Mesenchymal stem cell (in vitro differentiated cells and primary cell): Measurements from ENCODE around the gene TLE3.
A peak's percentile ranks its signal among the peaks of the same experiment; 100 is the strongest.

Experiments used
- DNase-seq: peaks from one replicate; pipeline ENCODE4 v3.0.0-alpha.2; 2013
- H2AFZ ChIP-seq: one replicate; pipeline ENCODE4 v1.6.1; 2013; ENCODE audit warnings: low read depth, mild to moderate bottlenecking, control low read depth, inconsistent platforms, low read length, moderate library complexity
- H2AK5ac ChIP-seq: 2 replicates; pipeline ENCODE4 v1.6.1; 2013; ENCODE audit warnings: low read length, moderate library complexity, mild to moderate bottlenecking, inconsistent platforms; ENCODE audit not compliant: severe bottlenecking
- H2BK120ac ChIP-seq: one replicate; pipeline ENCODE4 v1.6.1; 2013; ENCODE audit warnings: low read depth, mild to moderate bottlenecking, inconsistent platforms, low read length, moderate library complexity
- H2BK12ac ChIP-seq, 2 experiments: one replicate each; pipeline ENCODE4 v1.6.1; 2013; ENCODE audit warnings: inconsistent platforms in 2 of 2, low read length in 2 of 2, mild to moderate bottlenecking in 2 of 2, moderate library complexity in 2 of 2, control low read depth in 1 of 2
- H2BK15ac ChIP-seq: one replicate; pipeline ENCODE4 v1.6.1; 2013; ENCODE audit warnings: mild to moderate bottlenecking, low read depth, inconsistent platforms; ENCODE audit not compliant: poor library complexity, severe bottlenecking
- H2BK5ac ChIP-seq: 2 replicates; pipeline ENCODE4 v1.6.1; 2013; ENCODE audit warnings: low read depth, mild to moderate bottlenecking, low read length, control low read depth, inconsistent platforms; ENCODE audit not compliant: poor library complexity, severe bottlenecking
- H3K14ac ChIP-seq, 2 experiments: one replicate each; pipeline ENCODE4 v1.6.1; 2013; ENCODE audit warnings: inconsistent platforms in 2 of 2, low read length in 2 of 2, control low read depth in 1 of 2, mild to moderate bottlenecking in 1 of 2, moderate library complexity in 1 of 2
- H3K18ac ChIP-seq, 2 experiments: one replicate each; pipeline ENCODE4 v1.6.1; 2013; ENCODE audit warnings: inconsistent platforms in 2 of 2, low read length in 2 of 2, control low read depth in 1 of 2, low read depth in 1 of 2, mild to moderate bottlenecking in 1 of 2
- H3K23ac ChIP-seq, 2 experiments: one replicate each; pipeline ENCODE4 v1.6.1; 2013; ENCODE audit warnings: inconsistent platforms in 2 of 2, low read length in 2 of 2, mild to moderate bottlenecking in 2 of 2, moderate library complexity in 2 of 2, control low read depth in 1 of 2
- H3K27ac ChIP-seq: 2 replicates; pipeline ENCODE4 v1.5.1; 2013; ENCODE audit warnings: mild to moderate bottlenecking, moderate library complexity, low read length, control low read depth, inconsistent platforms; ENCODE audit not compliant: poor library complexity, severe bottlenecking
- H3K27me3 ChIP-seq, 2 experiments: 2 replicates each; pipeline versions ENCODE4 v1.6.1 to v1.7.0; 2013; ENCODE audit warnings: low read length in 2 of 2, mild to moderate bottlenecking in 2 of 2, moderate library complexity in 2 of 2, control low read depth in 1 of 2, inconsistent platforms in 1 of 2; ENCODE audit not compliant: control insufficient read depth in 1 of 2, insufficient read depth in 1 of 2
- H3K36me3 ChIP-seq, 2 experiments: 2 replicates each; pipeline versions ENCODE4 v1.6.1 to v1.7.0; 2013; ENCODE audit warnings: low read length in 2 of 2, control low read depth in 1 of 2, inconsistent platforms in 1 of 2, low read depth in 1 of 2, mild to moderate bottlenecking in 1 of 2; ENCODE audit not compliant: insufficient read depth in 2 of 2, control insufficient read depth in 1 of 2
- H3K4ac ChIP-seq, 2 experiments: one replicate each; pipeline ENCODE4 v1.6.1; 2013; ENCODE audit warnings: inconsistent platforms in 2 of 2, low read length in 2 of 2, mild to moderate bottlenecking in 2 of 2, moderate library complexity in 2 of 2, control low read depth in 1 of 2, low read depth in 1 of 2
- H3K4me1 ChIP-seq: 2 replicates; pipeline ENCODE4 v1.6.1; 2013; ENCODE audit warnings: low read depth, low read length, control low read depth; ENCODE audit not compliant: control insufficient read depth, insufficient read depth
- H3K4me2 ChIP-seq: 2 replicates; pipeline ENCODE4 v1.6.1; 2013; ENCODE audit warnings: low read length, mild to moderate bottlenecking, inconsistent platforms; ENCODE audit not compliant: poor library complexity, severe bottlenecking
- H3K4me3 ChIP-seq, 2 experiments: 2 replicates each; pipeline versions ENCODE4 v1.5.1 to v1.7.0; 2013; ENCODE audit warnings: low read length in 2 of 2, mild to moderate bottlenecking in 2 of 2, control low read depth in 1 of 2, low read depth in 1 of 2; ENCODE audit not compliant: insufficient read depth in 1 of 2
- H3K79me1 ChIP-seq: replicated peaks from 2 replicates; pipeline ENCODE4 v1.6.1; 2013; ENCODE audit warnings: mild to moderate bottlenecking, control low read depth, low read length, inconsistent platforms; ENCODE audit not compliant: poor library complexity, severe bottlenecking
- H3K9ac ChIP-seq: 2 replicates; pipeline ENCODE4 v1.7.0; 2013; ENCODE audit warnings: mild to moderate bottlenecking, low read length, moderate library complexity
- H3K9me3 ChIP-seq: 2 replicates; pipeline ENCODE4 v1.7.0; 2013; ENCODE audit warnings: mild to moderate bottlenecking, low read length; ENCODE audit not compliant: control insufficient read depth
- H4K8ac ChIP-seq: one replicate; pipeline ENCODE4 v1.6.1; 2013; ENCODE audit warnings: inconsistent platforms, mild to moderate bottlenecking, low read length, moderate library complexity
- H4K91ac ChIP-seq: one replicate; pipeline ENCODE4 v1.6.1; 2013; ENCODE audit warnings: mild to moderate bottlenecking, low read length, inconsistent platforms
- WGBS: methylation state at CpG from one replicate; pipeline ENCODE4 v1.1.7; 2013; ENCODE audit warnings: mixed read lengths; 5-methylcytosine and 5-hydroxymethylcytosine counted together

TLE3 gene

GRCh38 chr15:70062321-70062956, 35.3 kb downstream of the TLE3 start:
- Histone ChIP-seq H3K4me2 (no peak overlapping the region), H3K23ac (no peak overlapping the region), H3K9ac (no peak overlapping the region), H4K8ac (no peak overlapping the region), H3K36me3 (peaks cover 77 to 79% of the 10 kb centered on the region in 2 experiments), H3K4me1 (peaks cover 30% of the 10 kb centered on the region), H4K91ac (peak overlapping the region; percentile 25), H2BK12ac (no peak overlapping the region), H3K4me3 (no peak overlapping the region), H2AFZ (no peak overlapping the region), H3K18ac (no peak overlapping the region), H3K27me3 (no peaks in the 10 kb centered on the region), H3K27ac (no peak overlapping the region), H3K14ac (no peak overlapping the region), H2BK15ac (no peak overlapping the region), H3K79me1 (peaks cover 13% of the 10 kb centered on the region), H2BK120ac (no peak overlapping the region), H3K9me3 (no peaks in the 10 kb centered on the region), H2BK5ac (no peak overlapping the region), H3K4ac (no peak overlapping the region), H2AK5ac (no peak overlapping the region)
- DNase-seq: no peak
- 90% methylated on average over 29 of the region's 29 CpGs for WGBS

GRCh38 chr15:70061696-70062270, 35.9 kb downstream of the TLE3 start:
- WGBS: 97% methylated on average over 15 of the region's 15 CpGs

GRCh38 chr15:70060993-70061305, 36.8 kb downstream of the TLE3 start:
- Histone ChIP-seq H2BK15ac (peak overlapping the region; percentile 17), H2AFZ (no peak overlapping the region), H3K4me2 (no peak overlapping the region), H3K14ac (no peak overlapping the region), H4K8ac (no peak overlapping the region), H3K36me3 (peaks cover 88 to 89% of the 10 kb centered on the region in 2 experiments), H2BK120ac (no peak overlapping the region), H3K9me3 (no peaks in the 10 kb centered on the region), H3K23ac (no peak overlapping the region), H3K27ac (no peak overlapping the region), H3K27me3 (no peaks in the 10 kb centered on the region), H2AK5ac (no peak overlapping the region), H3K4me1 (peaks cover 27% of the 10 kb centered on the region), H2BK5ac (no peak overlapping the region), H3K4ac (no peak overlapping the region), H3K9ac (no peak overlapping the region), H3K79me1 (peaks cover 9% of the 10 kb centered on the region), H4K91ac (no peak overlapping the region), H3K4me3 (no peak overlapping the region), H2BK12ac (no peak overlapping the region), H3K18ac (no peak overlapping the region)
- DNase-seq: no peak
- 69% methylated on average over 8 of the region's 8 CpGs for WGBS

More at GRCh38 chr15:70061696-70062270, 35.9 kb downstream of the TLE3 start:
- Histone ChIP-seq H3K27ac (no peak overlapping the region), H2BK15ac (no peak overlapping the region), H3K27me3 (no peaks in the 10 kb centered on the region), H4K8ac (no peak overlapping the region), H3K36me3 (peaks cover 81 to 85% of the 10 kb centered on the region in 2 experiments), H3K18ac (no peak overlapping the region), H3K79me1 (peaks cover 11% of the 10 kb centered on the region), H3K9ac (no peak overlapping the region), H3K4me3 (no peak overlapping the region), H3K4me2 (no peak overlapping the region), H2AK5ac (no peak overlapping the region), H3K23ac (no peak overlapping the region), H4K91ac (no peak overlapping the region), H3K4ac (no peak overlapping the region), H2BK120ac (no peak overlapping the region), H2AFZ (no peak overlapping the region), H3K14ac (no peak overlapping the region), H3K9me3 (no peaks in the 10 kb centered on the region), H2BK5ac (no peak overlapping the region), H2BK12ac (no peak overlapping the region), H3K4me1 (peaks cover 30% of the 10 kb centered on the region)
- no peak for DNase-seq

- peaks cover 88 to 91% of the 10 kb centered on the region in 2 experiments for H3K36me3 ChIP-seq
- H2BK120ac ChIP-seq: no peak overlapping the region
- DNase-seq: no peak
- H2AK5ac ChIP-seq: no peak overlapping the region
- H2BK15ac ChIP-seq: no peak overlapping the region
- H3K4me1 ChIP-seq: peaks cover 27% of the 10 kb centered on the region
- H3K9ac ChIP-seq: no peak overlapping the region
- no peak overlapping the region for H4K8ac ChIP-seq
- no peak overlapping the region for H2BK5ac ChIP-seq
- H3K4me3 ChIP-seq: no peak overlapping the region
- H2BK12ac ChIP-seq: no peak overlapping the region
- H3K9me3 ChIP-seq: no peaks in the 10 kb centered on the region
- H3K27ac ChIP-seq: no peak overlapping the region
- no peak overlapping the region for H3K23ac ChIP-seq
- no peak overlapping the region for H2AFZ ChIP-seq
- no peak overlapping the region for H4K91ac ChIP-seq
- 97% methylated on average over 26 of the region's 26 CpGs for WGBS
- no peak overlapping the region for H3K4me2 ChIP-seq
- H3K18ac ChIP-seq: no peak overlapping the region
- H3K4ac ChIP-seq: no peak overlapping the region
- H3K79me1 ChIP-seq: peaks cover 9% of the 10 kb centered on the region
- H3K27me3 ChIP-seq: no peaks in the 10 kb centered on the region
- no peak overlapping the region for H3K14ac ChIP-seq
These were observed 37.3 kb downstream of the TLE3 start for GRCh38 chr15:70060214-70060992.
